T-helper 2 cell (primary cell): ENCODE results near the gene ZNF680.
"Not testable (repeated sequence)": the region's sequence is repeated elsewhere in the genome, so short reads cannot be mapped to it uniquely, and the experiment has no call there.

Experiments
- DNase-seq, 5 experiments: peaks; one replicate each; pipeline versions ENCODE4 v3.0.0 to v3.0.0-alpha.2; 2012 to 2022

Gene ZNF680

DNA sequence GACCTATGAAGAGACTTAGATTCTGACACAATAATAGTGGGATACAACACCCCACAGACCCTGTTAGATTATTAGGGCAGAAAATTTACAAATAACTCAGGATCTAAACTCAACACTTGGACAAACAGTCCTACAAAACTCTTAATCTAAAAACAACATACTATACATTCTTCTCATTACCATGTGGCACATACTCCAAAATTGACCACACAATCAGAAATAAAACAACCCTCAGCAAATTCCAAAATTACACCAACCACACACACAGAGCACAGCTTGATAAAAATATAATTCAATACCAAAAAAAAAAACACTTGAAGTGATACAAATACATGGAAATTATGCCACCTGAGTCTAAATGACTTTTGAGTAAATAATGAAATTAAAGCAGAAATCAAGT is 7.8 kb downstream of the ZNF680 start:
- no peak for DNase-seq

DNA sequence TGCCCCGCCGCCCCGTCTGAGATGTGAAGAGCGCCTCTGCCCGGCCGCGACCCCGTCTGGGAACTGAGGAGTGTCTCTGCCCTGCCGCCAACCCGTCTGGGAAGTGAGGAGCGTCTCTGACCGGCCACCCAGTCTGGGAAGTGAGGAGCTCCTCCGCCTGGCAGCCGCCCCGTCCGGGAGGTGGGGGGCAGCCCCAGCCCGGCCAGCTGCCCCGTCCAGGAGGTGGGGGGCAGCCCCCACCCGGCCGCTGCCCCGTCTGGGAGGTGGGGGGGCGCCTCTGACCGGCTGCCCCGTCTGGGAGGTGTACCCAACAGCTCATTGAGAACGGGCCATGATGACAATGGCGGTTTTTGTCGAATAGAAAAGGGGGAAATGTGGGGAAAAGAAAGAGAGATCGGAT is 8.7 kb downstream of the ZNF680 start:
- DNase-seq, result not testable (repeated sequence)

- no peak for DNase-seq
Observed at GRCh38 chr7:64551375-64552142, 11.3 kb downstream of the ZNF680 start.

DNA sequence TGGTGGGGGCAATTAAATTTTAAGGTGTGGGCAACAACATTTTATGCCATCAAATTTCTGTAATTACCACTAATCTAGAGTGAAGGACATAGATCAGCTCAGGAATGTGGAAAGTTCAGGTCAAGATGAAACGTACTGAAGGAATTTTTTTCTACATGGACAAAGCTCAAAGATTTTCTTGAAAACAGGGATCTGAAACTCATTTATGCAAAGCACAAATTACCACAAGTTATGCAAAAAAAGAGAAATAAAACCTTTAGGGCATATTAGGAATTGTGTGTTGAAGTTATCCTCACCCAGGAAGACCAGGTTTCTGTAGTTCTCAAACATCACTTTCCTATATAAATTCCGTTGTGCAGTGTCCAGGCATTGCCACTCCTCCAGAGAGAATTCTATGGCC is 18.9 kb downstream of the ZNF680 start:
- DNase-seq, result no peak

DNA sequence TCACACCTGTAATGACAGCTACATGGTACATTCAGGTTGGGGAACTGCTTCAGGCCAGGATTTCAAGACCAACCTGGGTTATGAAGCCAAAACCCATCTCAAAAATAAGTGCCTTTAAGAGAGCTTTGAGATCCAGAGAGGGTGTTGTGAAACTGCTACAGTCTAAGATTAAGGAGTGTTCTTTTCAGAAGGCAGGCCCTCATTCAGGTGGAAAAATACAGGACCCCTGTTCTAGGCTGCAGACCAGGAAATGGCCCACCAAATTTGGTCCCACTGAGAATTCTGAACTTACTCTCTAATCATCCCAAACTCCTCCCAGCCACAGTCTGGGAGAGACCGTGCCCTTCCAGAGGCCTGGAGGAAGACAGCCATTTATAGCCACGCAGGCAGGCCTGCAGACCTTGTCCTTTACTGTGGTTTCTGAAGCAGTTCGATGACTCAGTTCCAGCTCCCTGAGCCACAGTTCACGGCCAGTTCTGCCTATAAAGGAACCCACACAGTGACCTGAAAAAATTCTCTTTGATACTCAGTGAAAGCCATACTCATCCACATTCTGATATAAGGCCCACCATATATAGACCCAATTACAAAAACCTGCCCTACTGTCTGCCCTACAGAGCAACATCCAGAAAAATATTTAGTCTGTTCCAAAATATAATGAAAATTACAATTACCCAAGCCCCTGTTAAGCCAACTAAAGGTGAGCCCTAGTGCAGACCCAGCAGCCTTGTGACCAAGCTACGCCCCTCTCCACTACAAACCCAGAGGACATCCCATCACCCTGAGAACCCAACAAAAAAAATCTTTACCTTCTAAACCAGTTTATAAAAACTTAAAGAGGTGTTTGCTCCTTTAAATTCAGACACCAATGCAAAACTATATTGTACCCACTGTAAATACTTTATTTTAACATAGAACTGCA is 21.2 kb downstream of the ZNF680 start:
- DNase-seq, result no peak

DNA sequence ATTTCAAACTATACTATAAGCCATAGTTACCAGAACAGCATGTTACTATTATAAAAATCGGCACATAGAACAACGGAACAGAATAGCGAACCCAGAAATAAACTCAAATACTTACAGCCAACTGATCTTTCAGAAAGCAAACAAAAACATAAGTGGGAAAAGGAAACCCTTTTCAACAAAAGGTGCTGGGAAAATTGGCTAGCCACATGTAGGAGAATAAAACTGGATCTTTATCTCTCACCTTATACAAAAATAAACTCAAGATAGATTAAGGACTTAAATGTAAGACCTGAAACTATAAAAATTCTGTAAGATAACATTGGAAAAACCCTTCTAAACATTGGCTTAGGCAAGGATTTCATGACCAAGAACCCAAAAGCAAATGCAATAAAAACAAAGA is 29.1 kb downstream of the ZNF680 start:
- no peak for DNase-seq

DNA sequence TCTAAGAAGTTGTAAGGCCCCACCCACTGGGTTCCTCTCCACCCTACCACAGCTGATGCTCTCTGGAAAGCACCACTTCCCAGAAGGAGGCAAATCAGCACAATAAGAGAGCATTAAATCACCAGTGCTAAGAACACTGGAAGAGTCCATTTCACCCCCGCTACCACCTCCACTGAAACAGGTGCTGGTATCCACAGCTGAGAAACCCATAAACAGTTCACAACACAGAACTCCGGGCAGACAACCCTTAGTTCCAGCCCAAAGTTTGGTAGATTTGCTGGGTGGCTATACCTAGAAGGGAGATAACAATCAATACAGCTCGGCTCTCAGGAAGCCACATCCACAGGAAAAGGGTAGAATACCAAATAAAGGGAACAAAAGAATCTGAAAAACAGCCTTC is 34.1 kb downstream of the ZNF680 start:
- no peak for DNase-seq

- DNase-seq, result no peak
Observed at GRCh38 chr7:64521409-64521984, 41.4 kb downstream of the ZNF680 start.

GRCh38 chr7:64516451-64516850 is 46.4 kb downstream of the ZNF680 start:
- no peak for DNase-seq

DNA sequence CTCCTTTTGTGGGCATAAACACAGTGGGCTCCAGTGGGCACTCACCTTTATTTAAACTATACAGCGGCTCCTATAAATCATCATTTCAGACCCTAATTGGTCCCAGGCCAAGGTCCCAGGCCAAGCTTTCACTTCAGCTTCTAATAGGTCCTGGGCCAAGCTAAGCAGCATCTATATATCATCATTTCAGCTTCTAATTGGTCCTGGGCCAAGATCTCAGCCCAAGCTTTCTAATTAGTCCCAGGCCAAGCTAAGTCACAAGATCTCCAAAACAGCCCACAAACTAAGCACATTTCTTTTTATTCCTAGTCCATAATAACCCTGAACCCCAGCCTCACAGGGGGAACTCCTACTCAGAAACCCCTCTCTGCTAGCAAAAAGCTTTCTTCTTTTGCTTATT is 47.1 kb downstream of the ZNF680 start:
- DNase-seq, result no peak

GRCh38 chr7:64515330-64515729 is 47.5 kb downstream of the ZNF680 start:
- no peak for DNase-seq

DNA sequence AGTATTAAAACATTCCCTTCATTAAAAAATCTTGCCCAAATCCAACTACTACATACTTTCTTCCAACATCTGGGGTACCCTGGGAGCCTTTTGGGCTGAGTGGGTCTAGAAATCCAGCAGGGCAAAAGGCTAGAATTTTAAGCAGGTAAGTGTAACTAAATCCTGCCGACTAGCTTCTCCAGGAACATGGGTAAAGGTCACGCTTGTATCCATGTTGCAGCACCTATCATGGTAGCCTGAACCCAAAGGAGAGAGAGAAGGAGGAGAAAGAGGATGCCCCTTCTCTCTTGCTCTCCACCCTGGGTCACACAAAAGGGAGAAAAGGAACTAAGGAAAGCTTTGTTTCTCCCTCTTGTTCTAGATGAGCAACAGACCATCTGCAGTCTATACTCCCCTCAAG is 53.3 kb downstream of the ZNF680 start:
- DNase-seq, result no peak

DNA sequence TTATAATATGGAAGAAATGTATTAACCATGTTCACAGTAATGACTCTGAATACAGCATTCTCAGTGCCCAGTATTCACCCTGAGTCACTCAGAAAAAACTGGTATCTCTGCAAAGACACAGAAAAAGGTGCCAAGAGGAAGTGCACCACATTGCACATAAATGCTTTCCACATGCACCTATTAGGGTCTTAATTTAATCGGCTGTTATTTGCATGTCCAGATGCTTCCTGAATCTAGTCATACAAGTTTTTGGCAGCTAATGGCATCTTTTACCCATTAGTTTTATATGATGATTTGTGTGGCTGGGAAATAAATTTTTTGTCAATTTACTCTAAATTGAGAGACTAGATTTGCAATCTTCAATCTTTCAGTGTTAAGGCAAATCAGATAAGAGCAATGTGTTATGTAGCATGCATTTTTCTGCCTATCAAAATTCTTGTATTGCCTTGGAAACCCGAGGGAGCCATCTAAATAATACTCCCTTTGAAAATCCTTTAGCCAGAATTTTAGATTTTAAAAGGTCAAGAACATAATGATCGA is 58.2 kb downstream of the ZNF680 start:
- DNase-seq, result no peak

GRCh38 chr7:64498270-64498669 is 64.6 kb downstream of the ZNF680 start:
- no peak for DNase-seq

DNA sequence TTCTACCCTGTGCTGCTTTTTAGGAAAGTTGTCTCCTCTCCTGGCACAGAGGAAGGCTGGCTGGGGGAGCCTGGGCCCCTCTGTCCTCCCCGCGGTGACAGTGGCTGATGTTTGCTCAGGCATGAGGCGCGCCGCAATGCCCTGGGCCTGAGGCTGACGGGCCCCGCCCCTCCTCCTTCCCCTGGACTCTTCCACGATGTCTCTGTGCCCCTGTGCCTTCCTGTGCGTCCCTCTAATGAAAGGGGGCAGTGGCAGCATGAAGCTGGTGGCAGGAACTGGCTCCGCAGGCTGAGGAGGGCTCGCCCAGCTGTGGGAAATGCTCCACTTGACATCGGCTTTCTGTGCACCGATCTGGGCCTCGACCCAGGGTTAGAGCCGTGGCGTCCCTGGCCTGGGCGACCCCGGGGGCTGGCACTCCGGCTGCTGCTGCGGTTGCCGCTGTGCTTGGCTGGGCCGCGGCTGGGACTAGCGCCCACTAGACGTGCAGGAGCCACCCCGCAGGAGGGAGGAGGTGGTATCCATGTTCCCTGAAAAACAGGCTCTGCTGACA is 67.9 kb downstream of the ZNF680 start:
- DNase-seq, result no peak

DNA sequence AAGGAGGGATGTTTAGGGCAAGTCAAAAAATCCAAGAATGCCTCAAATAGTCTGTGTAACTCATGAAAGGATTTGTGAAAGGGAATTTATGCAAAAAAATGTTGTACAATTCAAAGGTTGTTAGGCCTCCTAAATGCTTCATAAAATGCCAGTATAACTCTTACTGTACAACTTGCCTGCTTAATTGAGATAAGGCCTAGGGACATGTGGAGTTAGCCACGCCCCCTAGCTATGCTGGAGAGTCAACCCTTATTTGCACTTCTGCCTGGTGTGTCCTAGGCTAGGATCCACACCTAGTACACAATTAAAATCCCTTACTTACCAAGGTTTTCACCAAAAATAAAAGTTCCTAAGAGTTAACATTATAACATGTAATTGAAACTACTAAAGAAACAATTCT is 77.2 kb downstream of the ZNF680 start:
- DNase-seq, result no peak
